HCT116 (cell line): ENCODE data around the gene RABGAP1.

ENCODE experiments used
- CEBPB ChIP-seq: IDR thresholded peaks from 2 replicates; pipeline ENCODE4 v1.6.1; 2012; ENCODE audit warnings: low read depth
- CTCF ChIP-seq, 3 experiments: fragments of 200-600 bp in 1 of 3; sonication (generic) in 1 of 3; IDR thresholded peaks in 2 of 3; conservative IDR thresholded peaks in 1 of 3; 2 replicates each; pipeline ENCODE4 v1.5.1; 2012 to 2017; ENCODE audit warnings: low read depth in 2 of 3, low read length in 2 of 3, antibody characterized with exemption in 1 of 3, borderline replicate concordance in 1 of 3, control low read depth in 1 of 3, mild to moderate bottlenecking in 1 of 3, mixed read lengths in 1 of 3, mixed run types in 1 of 3, moderate library complexity in 1 of 3; ENCODE audit not compliant: insufficient read depth in 1 of 3
- EGR1 ChIP-seq: IDR thresholded peaks from 2 replicates; pipeline ENCODE4 v1.6.1; 2012; ENCODE audit warnings: low read depth
- EZH2 ChIP-seq: fragments of 200-600 bp; sonication (generic); IDR thresholded peaks from 2 replicates; pipeline ENCODE4 v1.6.1; 2017; ENCODE audit warnings: antibody characterized with exemption, mixed run types
- JUND ChIP-seq: IDR thresholded peaks from 2 replicates; pipeline ENCODE4 v1.6.1; 2012
- POLR2A ChIP-seq: IDR thresholded peaks from 2 replicates; pipeline ENCODE4 v1.7.0; 2011; ENCODE audit warnings: borderline replicate concordance; ENCODE audit not compliant: insufficient read depth, insufficient read length; ENCODE audit errors: extremely low read depth
- POLR2AphosphoS5 ChIP-seq: IDR thresholded peaks from 2 replicates; pipeline ENCODE4 v1.6.1; 2011; ENCODE audit warnings: mild to moderate bottlenecking, low read depth, low read length, moderate library complexity
- RAD21 ChIP-seq: IDR thresholded peaks from 2 replicates; pipeline ENCODE4 v1.6.1; 2012; ENCODE audit warnings: low read depth, mild to moderate bottlenecking
- ZFX ChIP-seq: fragments of 450-650 bp; IDR thresholded peaks from 2 replicates; pipeline ENCODE4 v1.6.1; 2017

GRCh38 chr9:123003466-123003865, 62.6 kb downstream of the RABGAP1 start:
- no peak for TF ChIP-seq POLR2AphosphoS5
- TF ChIP-seq RAD21, result no peak
- TF ChIP-seq CTCF (IDR thresholded peaks at IDR 0.05 in 2 of 3, conservative IDR thresholded peaks at IDR 0.05 in 1 of 3; ENCODE audit: borderline replicate concordance in 1 of 3, insufficient read depth in 1 of 3, low read depth in 2 of 3, low read length in 2 of 3), result no peak
- TF ChIP-seq POLR2A, result no peak
- no peak for TF ChIP-seq JUND
- TF ChIP-seq ZFX, result no peak
- no peak for TF ChIP-seq EGR1
- no peak for TF ChIP-seq EZH2
- TF ChIP-seq CEBPB, result no peak
